Measurements from ENCODE around the gene CDK18. TPM values are rescaled to one million over a fixed set of nuclear protein-coding genes. Genes with fewer than 3 reads are reported as not detected.
"Not testable (repeated sequence)": the region's sequence is repeated elsewhere in the genome, so short reads cannot be mapped to it uniquely, and the experiment has no call there.

The CDK18 gene
- total RNA-seq, 4 donors from 2014 or later = 13.6 to 22.4 (median 16.9) TPM

- Histone ChIP-seq H3K27me3 (no peaks in the 10 kb centered on the region), H3K4me1 (peaks cover 5 to 12% of the 10 kb centered on the region in 2 donors), H3K4me3 (replicated peaks in 1 of 3) (no peak overlapping the region), H3K9me3 (no peaks in the 10 kb centered on the region), H3K36me3 (no peaks in the 10 kb centered on the region), H3K27ac (no peak overlapping the region)
- 98 to 100% methylated on average over 1 of the region's 1 CpG for WGBS, 2 donors
- no peak for DNase-seq
- intact Hi-C loops (cut with DNase I) = no loop called here
- no peak for TF ChIP-seq POLR2A (IDR thresholded peaks at IDR 0.05)
- TF ChIP-seq CTCF (IDR thresholded peaks at IDR 0.05) = no peak
Measured at GRCh38 chr1:205475855-205476254, 28.6 kb upstream of the CDK18 start.

GRCh38 chr1:205476648-205477047, 27.8 kb upstream of the CDK18 start:
- intact Hi-C loops (cut with DNase I) = no loop called here
- WGBS, 2 donors = 95 to 98% methylated on average over 4 of the region's 4 CpGs
- TF ChIP-seq POLR2A (IDR thresholded peaks at IDR 0.05) (no peak), CTCF (IDR thresholded peaks at IDR 0.05) (no peak)

GRCh38 chr1:205477121-205477758, 27.2 kb upstream of the CDK18 start:
- peak overlapping the region; percentile 17 to 81 (median 55) for H3K27ac ChIP-seq
- H3K9me3 ChIP-seq = no peaks in the 10 kb centered on the region
- H3K36me3 ChIP-seq = no peaks in the 10 kb centered on the region
- no peak for DNase-seq
- intact Hi-C loops (cut with DNase I) = no loop called here
- no peak for TF ChIP-seq CTCF (IDR thresholded peaks at IDR 0.05)
- TF ChIP-seq POLR2A (IDR thresholded peaks at IDR 0.05) = no peak
- WGBS, 2 donors = 80 to 85% methylated on average over 5 of the region's 6 CpGs
- peaks cover 5 to 12% of the 10 kb centered on the region in 2 donors for H3K4me1 ChIP-seq
- no peaks in the 10 kb centered on the region for H3K27me3 ChIP-seq
- no peak overlapping the region for H3K4me3 ChIP-seq (replicated peaks in 1 of 3)

More at GRCh38 chr1:205476648-205477047, 27.8 kb upstream of the CDK18 start:
- no peaks in the 10 kb centered on the region for H3K36me3 ChIP-seq
- no peaks in the 10 kb centered on the region for H3K27me3 ChIP-seq
- H3K27ac ChIP-seq = no peak overlapping the region
- DNase-seq = no peak
- no peaks in the 10 kb centered on the region for H3K9me3 ChIP-seq
- no peak overlapping the region for H3K4me3 ChIP-seq (replicated peaks in 1 of 3)
- H3K4me1 ChIP-seq = peaks cover 5 to 12% of the 10 kb centered on the region in 2 donors

- 17 to 51% methylated on average over 4 to 7 of the region's 12 CpGs for WGBS, 2 donors
- H3K4me1 ChIP-seq = peaks cover 5 to 12% of the 10 kb centered on the region in 2 donors
- peak; percentile 94 to 97 for DNase-seq
- intact Hi-C loops (cut with DNase I) = no loop called here
- H3K27me3 ChIP-seq = no peaks in the 10 kb centered on the region
- no peaks in the 10 kb centered on the region for H3K36me3 ChIP-seq
- TF ChIP-seq POLR2A (IDR thresholded peaks at IDR 0.05) = no peak
- TF ChIP-seq CTCF (IDR thresholded peaks at IDR 0.05) = peak in 1 of 6 experiments; percentile 5
- H3K9me3 ChIP-seq = no peaks in the 10 kb centered on the region
- H3K4me3 ChIP-seq (replicated peaks in 1 of 3) = no peak overlapping the region
- H3K27ac ChIP-seq = peak overlapping the region; percentile 55 to 81 (median 73)
Measured at GRCh38 chr1:205477759-205478247, 26.7 kb upstream of the CDK18 start.

GRCh38 chr1:205478985-205479384, 25.5 kb upstream of the CDK18 start:
- H3K36me3 ChIP-seq; H3K27ac ChIP-seq; H3K9me3 ChIP-seq; intact Hi-C loops (cut with DNase I); H3K4me3 ChIP-seq (replicated peaks in 1 of 3); DNase-seq; H3K27me3 ChIP-seq: not testable (repeated sequence)
- 96 to 100% methylated on average over 2 of the region's 2 CpGs for WGBS, 2 donors
- peaks cover 5 to 12% of the 10 kb centered on the region in 2 donors for H3K4me1 ChIP-seq

Measured in thyroid gland (tissue), 4 donors.